HUDEP-2 (cell line): Measurements from ENCODE around the gene MPZL1.

Experiments
- DNase-seq, 76 experiments: peaks; one replicate each; lab custom pipeline; 2025; ENCODE audit not compliant: unreplicated experiment in 76 of 76; lab: John Stamatoyannopoulos, UW

Gene MPZL1

GRCh38 chr1:167721617-167722151 lies at the start of gene MPZL1:
Gene MPZL1 (plus strand): TSS chr1:167721982. CDS start chr1:167722152, 170 bp downstream.
- peak in 75 of 76 experiments; percentile 35 to 92 (median 83) for DNase-seq

- no peak for DNase-seq
Measured at GRCh38 chr1:167672831-167673230, 49.0 kb upstream of the MPZL1 start.

- DNase-seq, result no peak
Measured at GRCh38 chr1:167673265-167673664, 48.5 kb upstream of the MPZL1 start.

DNA sequence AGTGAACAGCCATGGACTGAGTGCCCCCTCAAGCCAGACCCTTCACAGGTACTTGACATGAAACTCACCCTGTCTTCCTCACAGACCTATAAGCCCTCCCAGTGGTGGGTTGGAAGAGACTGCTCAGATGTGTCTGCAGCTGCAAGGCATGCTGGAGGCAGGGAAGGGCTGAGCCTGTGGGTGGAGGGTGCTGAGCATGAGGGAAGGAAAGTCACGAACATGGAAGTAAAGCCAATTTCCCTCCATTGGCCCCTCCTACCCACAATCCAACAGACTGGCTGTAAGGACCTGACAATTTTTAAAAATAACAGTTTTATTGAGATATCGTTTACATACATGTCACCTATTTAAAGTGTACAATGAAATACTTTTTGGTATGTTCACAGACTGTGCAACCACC lies 47.6 kb upstream of the MPZL1 start:
- DNase-seq, result no peak

DNA sequence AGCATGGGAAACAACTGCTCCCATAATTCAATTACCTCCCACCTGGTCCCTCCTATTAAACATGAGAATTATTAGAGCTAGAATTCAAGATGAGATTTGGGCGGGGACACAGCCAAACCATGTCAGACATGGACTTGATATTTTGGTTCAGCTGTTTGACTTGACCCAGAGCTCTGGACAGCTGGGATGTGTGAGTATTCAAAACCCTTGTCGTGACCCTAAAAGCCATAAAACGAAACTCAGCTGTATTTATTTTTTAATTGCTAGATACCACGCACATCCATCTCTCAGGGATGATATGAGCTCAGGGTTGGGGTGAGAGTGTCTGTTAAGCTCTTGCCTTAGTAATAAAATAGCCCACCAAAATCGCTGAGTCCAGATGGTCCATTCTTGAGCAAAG lies 46.3 kb upstream of the MPZL1 start:
- no peak for DNase-seq

GRCh38 chr1:167676205-167676915 lies 45.4 kb upstream of the MPZL1 start:
- DNase-seq, result no peak

DNA sequence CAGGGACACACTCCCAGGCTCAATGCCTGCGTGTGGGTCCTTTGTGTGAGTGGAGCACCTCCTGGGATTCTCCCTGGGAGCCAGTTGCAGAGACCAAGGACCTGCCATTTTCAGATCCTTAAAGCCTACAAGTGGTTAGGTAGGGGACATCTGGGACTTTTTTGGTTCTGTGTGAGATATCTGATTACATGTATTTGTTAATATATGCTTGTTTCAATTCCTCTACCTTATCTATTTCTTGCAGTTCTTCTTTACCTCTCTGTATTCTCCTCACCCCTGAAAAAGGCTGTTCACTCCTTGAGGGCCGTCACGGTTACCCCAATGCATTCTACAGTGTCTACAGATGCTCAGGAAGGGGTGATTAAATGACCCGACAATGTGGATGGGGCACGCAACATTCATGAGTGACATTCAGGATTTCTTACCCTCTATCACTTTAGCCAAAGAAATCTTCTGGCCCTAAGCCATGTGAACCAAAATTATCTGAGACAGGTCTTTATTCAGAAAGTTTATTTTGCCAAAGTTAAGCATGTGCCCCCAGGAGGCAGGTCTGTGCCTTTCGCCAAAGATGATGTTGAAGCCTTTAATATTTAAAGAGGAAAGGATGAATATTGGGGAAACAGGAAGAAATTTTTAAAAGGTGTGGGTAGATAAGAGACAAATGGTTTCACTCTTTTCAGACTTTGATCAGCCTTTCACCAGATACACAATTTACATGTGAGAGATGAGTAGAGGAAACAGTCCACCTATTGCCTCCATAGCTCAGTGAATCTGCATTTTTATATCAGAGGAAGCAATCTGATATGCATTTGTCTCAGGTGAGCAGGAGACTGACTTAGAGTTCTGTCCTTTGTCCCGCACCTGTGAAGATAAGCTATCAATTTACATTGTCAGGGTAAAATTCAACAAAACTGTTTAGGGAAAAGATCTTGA lies 44.6 kb upstream of the MPZL1 start:
- no peak for DNase-seq

DNA sequence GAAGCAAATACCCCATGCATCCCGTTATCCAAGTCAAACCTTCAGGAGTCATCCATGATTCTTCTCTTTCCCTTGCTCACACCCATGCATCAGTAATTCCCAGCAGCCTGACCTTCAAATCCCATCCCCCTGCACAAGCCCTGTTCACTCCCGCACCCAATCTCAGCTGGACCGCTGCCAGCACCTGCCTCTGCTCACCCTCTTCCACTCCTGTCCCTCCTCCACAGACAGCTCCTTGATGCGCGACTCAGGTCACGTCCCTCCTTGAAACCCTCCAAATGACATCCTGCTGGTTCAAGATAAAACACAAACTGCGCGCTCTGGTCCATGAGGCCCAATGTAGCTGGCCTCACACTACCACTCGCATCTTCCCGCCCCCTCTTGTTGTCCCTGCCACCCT lies 43.4 kb upstream of the MPZL1 start:
- DNase-seq, result no peak

- no peak for DNase-seq
Measured at GRCh38 chr1:167678838-167679237, 42.9 kb upstream of the MPZL1 start.

DNA sequence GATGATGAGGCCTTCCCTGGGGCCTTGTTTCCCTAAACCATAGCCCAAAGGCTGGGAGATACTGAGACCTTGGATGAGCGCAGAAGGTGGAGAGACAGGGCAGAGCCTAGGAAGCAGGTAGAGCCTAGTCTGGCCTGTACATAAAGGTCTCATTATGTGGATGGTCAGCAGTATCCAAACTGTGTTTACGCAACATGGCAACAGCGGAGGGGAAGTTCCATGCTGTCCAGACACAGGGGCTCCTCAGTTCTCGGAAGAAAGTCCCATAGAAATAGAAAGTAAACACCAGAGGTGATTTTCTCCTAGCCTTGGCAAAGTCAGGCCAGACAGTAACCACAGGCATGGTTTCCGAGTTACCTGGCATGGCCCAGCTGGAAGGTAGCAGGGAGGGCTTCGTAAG lies 42.1 kb upstream of the MPZL1 start:
- no peak for DNase-seq

- DNase-seq, result no peak
Measured at GRCh38 chr1:167681024-167681423, 40.8 kb upstream of the MPZL1 start.

DNA sequence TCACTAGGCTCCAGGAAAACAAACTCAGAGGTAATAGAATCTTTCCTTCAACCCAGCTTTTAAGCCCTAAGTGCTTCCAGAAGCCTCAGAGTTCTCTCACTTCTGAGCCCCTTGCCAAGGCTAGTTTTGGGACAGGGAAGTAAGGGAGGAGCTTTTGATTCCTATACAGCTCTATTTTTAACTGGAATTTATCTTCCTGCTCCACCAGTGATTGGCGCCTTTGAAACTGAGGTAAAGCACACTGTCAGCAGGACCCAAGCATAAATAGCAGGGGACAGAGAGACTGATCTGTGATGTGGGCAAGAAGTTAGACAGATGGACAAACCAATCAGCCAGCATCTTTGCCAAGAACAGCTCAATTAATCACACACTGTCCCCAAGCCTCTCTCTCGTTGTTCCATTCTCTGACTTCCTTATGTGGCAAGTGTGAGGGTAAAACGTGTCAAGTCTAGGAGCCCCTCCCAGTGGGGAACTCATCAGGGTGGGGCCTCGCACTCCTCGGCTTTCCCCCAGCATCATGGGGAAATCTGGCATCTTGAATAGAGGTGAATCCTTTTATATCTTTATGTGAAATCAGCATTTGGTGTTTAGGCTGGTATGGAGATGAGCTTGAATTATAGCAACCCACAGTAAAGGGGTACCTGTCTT lies 40.2 kb upstream of the MPZL1 start:
- no peak for DNase-seq

GRCh38 chr1:167683226-167683625 lies 38.6 kb upstream of the MPZL1 start:
- no peak for DNase-seq

- DNase-seq, result no peak
Measured at GRCh38 chr1:167683641-167684502, 37.9 kb upstream of the MPZL1 start.

GRCh38 chr1:167685844-167686243 lies 35.9 kb upstream of the MPZL1 start:
- no peak for DNase-seq

- peak in 64 of 76 experiments; percentile 4 to 80 (median 54) for DNase-seq
Measured at GRCh38 chr1:167687919-167688519, 33.8 kb upstream of the MPZL1 start.

- no peak for DNase-seq
Measured at GRCh38 chr1:167689567-167689920, 32.2 kb upstream of the MPZL1 start.

DNA sequence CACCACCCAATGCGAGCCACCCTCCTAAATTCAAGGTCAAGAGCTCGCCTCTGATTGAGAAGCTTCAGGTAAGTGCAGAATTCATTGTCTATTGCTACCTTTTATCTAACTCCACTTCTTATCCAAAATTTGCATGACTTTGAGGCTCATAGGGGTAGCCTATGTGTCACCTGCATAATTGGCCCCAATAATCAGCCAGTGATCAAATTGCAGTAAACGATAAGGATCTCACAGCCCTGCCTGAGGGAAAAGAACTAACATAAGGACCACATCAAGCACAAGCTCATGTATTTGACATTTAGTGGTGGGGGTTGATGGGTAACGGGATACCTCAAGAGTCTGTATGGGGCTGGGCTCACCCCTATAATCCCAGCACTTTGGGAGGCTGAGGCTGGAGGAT lies 31.7 kb upstream of the MPZL1 start:
- no peak for DNase-seq

DNA sequence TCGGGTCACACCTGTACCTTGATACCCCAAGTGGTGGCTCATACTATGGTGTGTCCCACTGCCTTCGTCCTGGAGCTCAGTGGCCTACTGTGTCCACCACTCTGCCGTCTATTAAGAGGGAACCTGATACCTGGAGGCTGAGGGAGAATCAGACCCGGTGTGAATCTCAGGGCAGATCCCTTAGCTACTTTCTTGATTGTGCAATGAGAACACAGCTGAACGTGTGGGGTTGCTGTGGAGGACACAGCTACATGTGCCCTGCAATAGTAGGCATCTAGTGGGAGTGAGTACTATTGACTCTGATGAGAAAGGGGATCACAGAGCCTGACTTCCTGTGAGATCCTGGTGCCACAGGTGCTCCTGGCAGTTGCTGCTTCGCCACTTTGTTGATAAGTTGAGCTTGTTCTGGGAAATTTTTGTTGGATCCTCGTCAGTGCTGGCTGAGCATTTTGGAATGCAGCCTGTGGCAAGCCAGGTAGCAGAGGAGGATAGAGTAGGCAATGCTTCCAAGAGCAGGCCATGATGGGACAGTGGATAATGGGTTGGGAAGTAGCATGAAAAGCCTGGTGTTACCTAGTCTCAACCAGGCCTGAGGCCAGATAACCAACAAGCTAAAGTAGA lies 28.2 kb upstream of the MPZL1 start:
- DNase-seq, result no peak
